GM21786 (cell line): ENCODE measurements around the gene NRCAM.

Experiments
- ATAC-seq: cut with Tn5 transposase; IDR thresholded peaks from one replicate; pipeline ENCODE4 v1.9.1; 2021; ENCODE audit not compliant: unreplicated experiment

Gene NRCAM

DNA sequence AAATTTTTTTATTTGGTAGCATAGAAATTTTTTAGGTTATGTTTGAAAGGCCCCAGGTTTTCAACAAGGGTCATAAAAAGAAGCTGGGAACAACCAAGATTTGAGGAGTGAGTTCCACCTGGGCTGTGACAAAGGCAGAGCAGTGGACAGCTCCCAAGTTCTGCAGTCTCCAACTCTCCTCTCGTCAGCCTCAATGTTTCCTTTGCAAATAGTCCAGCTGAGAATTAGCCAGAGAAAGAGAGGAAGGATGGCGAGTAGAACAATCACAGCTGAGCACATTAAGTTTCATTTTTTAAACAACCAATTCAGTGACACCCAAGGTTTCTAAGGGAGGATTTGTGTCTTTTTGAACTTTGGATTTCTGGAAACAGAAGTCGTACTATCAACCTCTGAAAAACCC, 143.2 kb downstream of the NRCAM start:
- no peak for ATAC-seq

- ATAC-seq, result peak; percentile 59
These were observed 144.6 kb downstream of the NRCAM start for GRCh38 chr7:108311446-108312168.

GRCh38 chr7:108310351-108310750, 145.9 kb downstream of the NRCAM start:
- no peak for ATAC-seq

- peak; percentile 51 for ATAC-seq
These were observed 147.3 kb downstream of the NRCAM start for GRCh38 chr7:108308903-108309302.

DNA sequence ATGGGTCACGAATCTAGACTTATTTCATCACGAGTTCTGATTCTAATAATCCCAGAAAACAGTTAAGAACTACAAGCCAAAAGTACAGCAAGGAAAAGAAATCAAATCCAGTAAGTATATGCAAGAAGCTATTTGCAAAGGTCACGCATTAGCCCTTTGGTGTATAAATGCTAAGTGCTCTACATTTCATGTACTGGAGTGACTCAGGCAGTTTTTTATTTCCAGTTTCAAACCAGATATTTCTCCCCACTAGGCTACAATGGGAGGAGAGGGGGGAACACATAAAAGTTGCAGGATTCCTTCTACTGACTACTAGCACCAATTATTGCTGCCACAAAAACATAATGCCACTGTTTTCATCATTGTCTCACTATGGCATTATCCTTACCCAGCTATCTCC, 148.0 kb downstream of the NRCAM start:
- no peak for ATAC-seq

DNA sequence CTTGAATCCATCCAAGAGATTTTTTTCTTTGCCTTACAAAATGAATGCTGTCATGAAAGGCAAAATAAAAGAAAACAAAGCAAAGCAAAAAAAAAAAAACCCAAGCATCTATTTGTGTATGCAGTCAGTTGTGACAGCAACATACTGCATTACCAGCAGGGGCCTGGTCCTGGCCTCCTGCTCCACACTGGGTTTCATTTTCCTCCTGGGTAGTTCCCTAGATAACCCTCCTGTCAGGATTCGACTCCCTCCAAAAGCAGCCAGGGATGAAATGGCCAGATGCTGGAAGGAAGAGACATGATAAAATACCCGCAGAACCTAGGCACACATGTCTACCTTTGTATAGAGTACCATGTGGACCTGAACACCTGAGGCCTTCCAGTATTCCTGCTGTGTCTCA, 148.6 kb downstream of the NRCAM start:
- no peak for ATAC-seq

- ATAC-seq, result no peak
These were observed 149.0 kb downstream of the NRCAM start for GRCh38 chr7:108307194-108307593.

DNA sequence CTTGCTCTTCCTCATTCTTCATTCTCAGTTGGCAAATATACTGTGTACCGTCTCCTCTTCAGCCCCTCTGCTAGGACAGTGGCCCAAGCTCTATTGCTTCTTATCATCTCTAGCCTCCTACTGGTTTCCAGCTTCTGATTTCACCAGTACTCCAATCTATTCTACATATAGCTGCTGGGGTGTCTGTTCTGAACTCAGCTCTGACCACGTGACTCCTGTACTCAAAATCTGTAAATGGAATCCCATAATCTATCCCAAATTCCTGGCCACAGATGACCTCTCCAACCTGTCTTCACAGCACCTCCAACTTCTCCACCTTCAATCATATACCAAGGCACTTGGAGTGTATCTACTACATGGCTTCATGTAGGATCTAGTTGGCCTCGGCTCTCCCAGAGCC, 152.9 kb downstream of the NRCAM start:
- no peak for ATAC-seq

DNA sequence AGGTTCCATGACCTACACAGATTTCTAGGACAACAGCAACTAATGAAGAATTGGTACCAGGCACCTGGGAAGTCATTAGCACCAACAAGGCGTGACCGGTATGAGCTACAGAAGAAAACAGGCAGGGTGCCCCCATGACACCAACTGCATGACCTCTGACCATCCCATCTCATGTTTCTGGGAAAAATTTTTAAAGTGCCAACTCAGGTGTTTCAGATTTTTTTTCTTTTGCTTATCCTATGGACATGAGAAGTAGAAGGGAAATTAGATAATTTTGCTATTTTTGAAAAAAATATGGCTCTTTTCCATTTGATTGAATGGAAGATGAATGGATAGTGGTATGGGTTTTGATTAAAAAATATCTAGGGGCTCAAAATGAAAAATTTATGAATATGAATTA, 154.8 kb downstream of the NRCAM start:
- ATAC-seq, result no peak

GRCh38 chr7:108299251-108299973, 156.8 kb downstream of the NRCAM start:
- ATAC-seq, result no peak

DNA sequence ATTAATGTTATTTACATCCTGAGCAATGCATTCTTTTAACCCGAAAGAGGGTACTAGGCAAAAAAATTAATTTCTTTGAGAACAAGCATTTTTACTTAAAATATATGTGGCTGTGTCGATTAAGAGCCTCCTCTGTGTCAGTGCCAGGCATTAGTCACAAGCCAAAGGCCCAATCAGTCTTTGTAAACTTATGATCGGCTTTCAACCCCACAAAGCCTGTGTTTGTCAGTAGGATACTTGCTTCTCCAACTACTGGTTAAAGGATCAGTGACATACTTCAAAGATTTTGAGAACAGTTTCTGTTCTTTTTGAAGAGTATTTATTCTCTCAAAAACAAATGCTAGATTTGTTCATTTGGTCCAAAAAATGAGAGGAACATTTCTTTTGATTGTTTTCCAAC, 159.3 kb downstream of the NRCAM start:
- no peak for ATAC-seq

DNA sequence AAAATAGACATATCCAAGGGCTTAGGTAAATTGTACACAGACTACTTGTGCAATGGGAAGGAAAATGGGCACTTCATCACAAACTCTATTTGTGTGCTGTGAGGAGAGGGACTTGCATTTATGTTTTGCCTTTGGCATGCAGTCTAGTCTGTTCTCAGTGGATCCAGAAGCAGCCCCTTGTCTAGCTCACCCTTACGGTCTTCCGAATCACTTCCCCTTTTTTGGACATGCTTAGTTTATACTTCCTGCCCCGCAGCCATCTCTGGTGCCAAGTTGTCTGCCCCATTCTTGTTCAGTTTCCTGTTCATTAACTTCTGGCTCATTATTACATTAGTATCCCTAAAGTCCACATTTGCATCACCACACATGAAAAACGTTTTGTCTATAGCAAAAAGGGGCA, 161.6 kb downstream of the NRCAM start:
- ATAC-seq, result peak; percentile 94

DNA sequence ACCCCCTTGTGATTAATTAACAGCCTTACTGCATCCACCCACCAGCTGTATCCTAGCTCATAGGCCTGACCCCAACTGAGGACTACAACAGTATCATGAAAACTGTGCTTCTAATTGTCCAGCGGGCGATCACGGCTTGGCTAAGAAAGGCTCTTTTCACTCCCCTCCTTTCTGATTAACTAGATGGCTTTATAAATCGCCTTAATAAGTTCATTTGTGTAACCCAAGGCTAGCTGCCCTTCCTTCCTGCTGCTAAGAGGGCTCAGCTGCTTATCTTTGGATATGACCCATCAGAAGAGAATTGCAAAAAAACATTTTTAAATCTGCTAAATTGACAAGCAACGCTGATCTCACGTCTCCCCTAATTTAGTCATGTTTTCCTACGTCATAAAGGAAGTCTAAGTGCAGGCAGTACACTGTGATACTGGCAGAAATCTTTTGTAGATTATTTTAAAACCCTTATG, 163.1 kb downstream of the NRCAM start:
- no peak for ATAC-seq

- ATAC-seq, result no peak
These were observed 163.7 kb downstream of the NRCAM start for GRCh38 chr7:108292541-108292940.

DNA sequence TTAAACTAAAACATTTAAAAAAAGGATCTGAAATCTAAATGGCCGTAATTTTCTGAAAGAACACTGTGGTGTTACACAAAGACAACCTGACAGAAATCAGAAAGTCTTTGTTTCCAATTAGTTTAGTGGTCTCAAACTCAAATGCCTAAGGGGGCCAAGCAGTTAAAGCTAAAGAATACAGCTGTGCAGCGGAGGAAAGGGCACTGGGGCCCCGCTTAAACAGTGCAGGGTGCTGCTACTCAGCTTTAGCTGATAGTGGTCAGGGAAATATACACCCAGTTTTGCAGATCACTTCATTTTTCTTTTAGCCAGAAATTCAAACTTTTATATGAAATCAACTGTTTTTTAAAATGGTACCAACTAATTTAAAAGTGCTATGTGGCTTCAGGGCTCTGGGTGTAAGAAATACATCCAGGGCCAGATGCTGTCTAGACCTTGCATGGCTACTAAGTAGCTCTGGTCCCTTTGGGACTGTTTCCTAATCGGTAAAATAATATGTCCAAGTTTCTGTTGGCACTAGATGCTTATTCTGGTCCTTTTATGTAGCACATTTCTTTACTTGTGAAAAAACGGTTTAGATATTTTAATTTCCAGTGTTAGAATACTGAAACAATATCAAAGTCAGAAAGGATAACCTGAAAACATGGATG, 164.3 kb downstream of the NRCAM start:
- ATAC-seq, result no peak

- no peak for ATAC-seq
These were observed 165.1 kb downstream of the NRCAM start for GRCh38 chr7:108291152-108291508.

GRCh38 chr7:108290459-108291151, 165.6 kb downstream of the NRCAM start:
- no peak for ATAC-seq

DNA sequence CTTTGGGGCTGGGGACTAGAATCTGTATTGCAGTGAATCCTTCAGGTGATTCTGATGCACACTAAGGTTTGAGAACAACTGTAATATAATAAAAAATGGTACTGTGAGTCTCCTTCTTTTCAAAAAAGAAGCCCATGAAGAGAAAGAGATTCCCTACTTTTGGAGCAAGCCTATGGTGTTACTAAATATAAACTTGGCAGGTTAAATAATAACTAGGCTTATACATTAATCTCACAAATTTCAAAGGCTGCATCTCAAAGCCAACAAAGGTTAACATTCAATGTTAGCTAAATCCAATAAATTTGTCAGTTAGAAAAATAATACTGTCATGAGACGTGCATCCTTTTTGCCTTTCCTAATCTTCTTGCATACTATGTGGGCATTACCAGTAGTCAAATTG, 166.4 kb downstream of the NRCAM start:
- no peak for ATAC-seq

DNA sequence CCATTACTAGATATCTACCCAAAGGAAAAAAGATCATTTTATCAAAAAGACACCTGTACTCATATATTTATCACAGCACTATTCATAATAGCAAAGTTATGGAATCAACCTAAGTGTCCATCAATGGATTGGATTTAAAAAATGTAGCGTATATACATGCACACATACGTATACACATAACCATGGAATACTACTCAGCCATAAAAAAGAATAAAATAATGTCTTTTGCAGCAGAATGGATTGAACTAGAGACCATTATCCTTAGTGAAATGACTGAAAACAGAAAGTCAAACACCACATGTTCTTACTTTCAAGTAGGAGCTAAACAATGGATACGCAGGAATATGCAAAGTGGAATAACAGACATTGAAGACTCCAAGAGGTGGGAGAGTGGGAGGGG, 168.4 kb downstream of the NRCAM start:
- ATAC-seq, result no peak

GRCh38 chr7:108286290-108286904, 169.8 kb downstream of the NRCAM start:
- ATAC-seq, result no peak

DNA sequence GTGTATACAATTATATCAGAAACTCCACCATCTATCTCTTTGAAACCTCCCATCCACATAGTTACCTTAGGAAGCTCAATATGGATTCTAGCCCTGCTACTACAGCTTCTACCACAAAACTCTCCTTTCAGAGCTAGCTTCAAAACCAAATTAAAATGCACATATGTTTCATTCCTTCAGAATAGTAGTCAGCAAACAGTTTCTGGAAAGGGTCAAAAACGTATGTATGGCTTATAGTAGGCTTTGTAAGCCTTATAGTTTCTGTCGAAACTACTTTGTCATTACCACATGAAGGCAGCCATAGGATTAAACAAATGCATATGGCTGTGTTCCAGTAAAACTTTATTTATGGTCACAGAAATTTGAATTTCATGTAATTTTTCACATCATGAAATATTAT, 170.5 kb downstream of the NRCAM start:
- ATAC-seq, result no peak
